ENCODE data around the gene PTPRN2. TPM values are rescaled to one million over a fixed set of nuclear protein-coding genes. Genes with fewer than 3 reads are reported as not detected.

PTPRN2 gene
- total and polyA plus RNA-seq, 4 experiments from 2014 or later, result 1.7 to 2.6 (median 1.9) TPM

DNA sequence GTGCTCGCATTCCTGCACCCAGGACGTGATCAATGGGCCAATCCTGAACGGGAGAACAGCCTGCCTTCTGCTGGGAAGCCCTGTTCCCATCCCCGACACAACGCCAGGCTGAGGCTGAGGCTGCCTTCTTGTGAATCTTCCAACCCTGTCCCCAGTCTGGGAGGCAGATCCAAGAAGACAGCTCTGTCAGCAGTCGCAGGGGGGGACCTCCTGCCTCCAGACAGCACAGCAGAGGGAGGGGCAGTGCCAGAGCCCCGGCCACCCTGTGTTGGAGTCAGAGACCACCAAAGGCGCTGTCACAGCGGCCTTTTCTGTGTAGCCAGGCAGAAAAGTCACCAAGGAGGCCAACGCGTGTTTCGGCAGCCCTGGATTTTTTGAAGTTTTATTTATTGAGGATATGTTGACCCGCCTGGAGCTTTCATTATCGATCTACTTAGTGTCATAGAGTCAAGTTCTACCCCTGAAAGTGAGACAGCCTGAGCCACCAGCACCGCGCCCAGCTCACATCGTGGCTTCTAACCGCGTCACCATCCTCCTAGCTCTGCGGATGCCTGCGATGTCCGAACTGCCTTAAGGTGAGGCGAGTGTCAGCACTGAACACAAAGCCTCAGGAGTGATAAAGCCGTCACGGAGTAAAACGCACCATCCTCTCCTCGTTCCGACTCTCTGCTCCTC, 86.1 kb downstream of the PTPRN2 start:
- H3K27me3 Mint-ChIP-seq, result peaks cover 7 to 11% of the 10 kb centered on the region in 2 donors
- H3K27ac Mint-ChIP-seq, result no peak overlapping the region

GRCh38 chr7:158500651-158501052, 87.0 kb downstream of the PTPRN2 start:
- no peak overlapping the region for H3K27ac ChIP-seq (ENCODE audit: low read depth, low read length)
- CTCF ChIA-PET (ENCODE audit: partially characterized antibody), result no interaction called here
- intact Hi-C loops (cut with micrococcal nuclease), result no loop called here
- no peaks in the 10 kb centered on the region for H3K9me3 ChIP-seq (ENCODE audit: control insufficient read depth in 1 of 2, low read length in 2 of 2)
- H3K4me3 ChIP-seq (ENCODE audit: low read length in 2 of 2), result no peak overlapping the region
- peaks cover 5% of the 10 kb centered on the region for H3K27me3 ChIP-seq (ENCODE audit: insufficient read depth, low read length)
- no peak overlapping the region for H3K4me3 Mint-ChIP-seq
- peaks cover 7 to 11% of the 10 kb centered on the region in 2 donors for H3K27me3 Mint-ChIP-seq
- no peaks in the 10 kb centered on the region for H3K36me3 Mint-ChIP-seq
- H3K4me1 ChIP-seq (ENCODE audit: insufficient read depth, low read length), result no peaks in the 10 kb centered on the region
- no peaks in the 10 kb centered on the region for H3K36me3 ChIP-seq (ENCODE audit: insufficient read depth, low read length)
- H3K9me3 Mint-ChIP-seq, result peaks cover 0 to 11% (median 4%) of the 10 kb centered on the region in 8 donors
- POLR2A ChIA-PET (ENCODE audit: partially characterized antibody), result no interaction called here
- DNase-seq, result no peak
- no peak overlapping the region for H3K27ac Mint-ChIP-seq
- H3K4me1 Mint-ChIP-seq, result peaks cover 0 to 1% (median under 1%) of the 10 kb centered on the region in 4 donors

More for the DNA sequence above, 86.1 kb downstream of the PTPRN2 start:
- no peaks in the 10 kb centered on the region for H3K36me3 Mint-ChIP-seq
- intact Hi-C loops (cut with micrococcal nuclease), result no loop called here
- peaks cover 0 to 17% (median 7%) of the 10 kb centered on the region in 8 donors for H3K9me3 Mint-ChIP-seq
- H3K4me1 Mint-ChIP-seq, result no peaks in the 10 kb centered on the region
- no peak overlapping the region for H3K4me3 ChIP-seq (ENCODE audit: low read length in 2 of 2)
- no peak overlapping the region for H3K4me3 Mint-ChIP-seq
- no peaks in the 10 kb centered on the region for H3K36me3 ChIP-seq (ENCODE audit: insufficient read depth, low read length)
- CTCF ChIA-PET (ENCODE audit: partially characterized antibody), result no interaction called here
- no peaks in the 10 kb centered on the region for H3K9me3 ChIP-seq (ENCODE audit: control insufficient read depth in 1 of 2, low read length in 2 of 2)
- no peak for DNase-seq
- H3K4me1 ChIP-seq (ENCODE audit: insufficient read depth, low read length), result no peaks in the 10 kb centered on the region
- POLR2A ChIA-PET (ENCODE audit: partially characterized antibody), result no interaction called here
- peaks cover 5% of the 10 kb centered on the region for H3K27me3 ChIP-seq (ENCODE audit: insufficient read depth, low read length)
- H3K27ac ChIP-seq (ENCODE audit: low read depth, low read length), result no peak overlapping the region

GRCh38 chr7:158499082-158499455, 88.6 kb downstream of the PTPRN2 start:
- H3K27me3 ChIP-seq (ENCODE audit: insufficient read depth, low read length), result peaks cover 5% of the 10 kb centered on the region
- ChIA-PET CTCF (ENCODE audit: partially characterized antibody) (no interaction called here), POLR2A (ENCODE audit: partially characterized antibody) (no interaction called here)
- no peak for DNase-seq
- intact Hi-C loops (cut with micrococcal nuclease), result no loop called here
- Mint-ChIP-seq H3K27ac (no peak overlapping the region), H3K9me3 (no peaks in the 10 kb centered on the region), H3K4me3 (no peak overlapping the region), H3K4me1 (peaks cover 0 to 5% (median under 1%) of the 10 kb centered on the region in 4 donors), H3K27me3 (peaks cover 3 to 6% of the 10 kb centered on the region in 2 donors), H3K36me3 (no peaks in the 10 kb centered on the region)
- no peak overlapping the region for H3K4me3 ChIP-seq (ENCODE audit: low read length in 2 of 2)
- no peaks in the 10 kb centered on the region for H3K9me3 ChIP-seq (ENCODE audit: control insufficient read depth in 1 of 2, low read length in 2 of 2)
- no peaks in the 10 kb centered on the region for H3K4me1 ChIP-seq (ENCODE audit: insufficient read depth, low read length)
- no peaks in the 10 kb centered on the region for H3K36me3 ChIP-seq (ENCODE audit: insufficient read depth, low read length)
- no peak overlapping the region for H3K27ac ChIP-seq (ENCODE audit: low read depth, low read length)

DNA sequence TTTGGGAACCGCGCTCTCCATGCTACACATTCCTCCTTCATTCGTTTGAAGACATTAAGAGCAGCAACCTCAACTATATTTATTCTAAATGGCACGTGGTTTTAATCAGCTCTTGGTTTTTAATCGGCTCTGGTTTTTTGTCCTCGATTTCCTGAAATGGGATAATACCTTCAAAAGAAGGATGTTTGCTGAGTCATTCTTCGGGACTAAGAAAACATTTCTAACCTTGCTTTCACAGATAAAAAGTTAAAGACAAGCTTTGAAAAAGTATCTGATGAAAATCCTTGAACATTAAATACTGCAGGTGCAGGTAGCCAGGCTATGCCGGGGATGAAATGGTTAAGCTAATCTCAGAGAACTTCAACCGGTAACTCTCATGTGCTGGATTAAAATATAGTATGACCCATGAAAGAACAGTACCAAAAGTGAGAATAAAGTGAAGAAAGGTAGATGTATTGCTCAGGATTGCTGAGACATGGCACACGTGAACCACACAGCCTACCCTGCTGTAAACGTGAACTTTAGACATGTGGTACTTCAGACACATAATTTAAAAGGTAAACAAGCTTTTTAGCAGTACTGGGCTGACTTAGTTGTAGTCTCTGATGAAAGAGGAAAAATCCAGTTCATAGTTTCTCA, 89.1 kb downstream of the PTPRN2 start:
- intact Hi-C loops (cut with micrococcal nuclease), result no loop called here
- Mint-ChIP-seq H3K9me3 (no peaks in the 10 kb centered on the region), H3K4me1 (peaks cover 0 to 5% (median under 1%) of the 10 kb centered on the region in 4 donors), H3K27ac (no peak overlapping the region), H3K4me3 (no peak overlapping the region), H3K27me3 (peaks cover 3 to 6% of the 10 kb centered on the region in 2 donors), H3K36me3 (no peaks in the 10 kb centered on the region)
- Histone ChIP-seq H3K36me3 (ENCODE audit: insufficient read depth, low read length) (no peaks in the 10 kb centered on the region), H3K4me1 (ENCODE audit: insufficient read depth, low read length) (no peaks in the 10 kb centered on the region), H3K27me3 (ENCODE audit: insufficient read depth, low read length) (peaks cover 5% of the 10 kb centered on the region), H3K4me3 (ENCODE audit: low read length in 2 of 2) (no peak overlapping the region), H3K27ac (ENCODE audit: low read depth, low read length) (no peak overlapping the region), H3K9me3 (ENCODE audit: control insufficient read depth in 1 of 2, low read length in 2 of 2) (no peaks in the 10 kb centered on the region)
- CTCF ChIA-PET (ENCODE audit: partially characterized antibody), result no interaction called here
- POLR2A ChIA-PET (ENCODE audit: partially characterized antibody), result no interaction called here
- no peak for DNase-seq

- no peak for DNase-seq
- Histone ChIP-seq H3K4me1 (ENCODE audit: insufficient read depth, low read length) (no peaks in the 10 kb centered on the region), H3K27me3 (ENCODE audit: insufficient read depth, low read length) (peaks cover 5% of the 10 kb centered on the region), H3K4me3 (ENCODE audit: low read length in 2 of 2) (no peak overlapping the region), H3K36me3 (ENCODE audit: insufficient read depth, low read length) (no peaks in the 10 kb centered on the region), H3K27ac (ENCODE audit: low read depth, low read length) (no peak overlapping the region), H3K9me3 (ENCODE audit: control insufficient read depth in 1 of 2, low read length in 2 of 2) (no peaks in the 10 kb centered on the region)
- H3K4me1 Mint-ChIP-seq, result peaks cover 0 to 5% (median under 1%) of the 10 kb centered on the region in 4 donors
- ChIA-PET POLR2A (ENCODE audit: partially characterized antibody) (no interaction called here), CTCF (ENCODE audit: partially characterized antibody) (interaction anchor here (0.8 kb wide), 1 partner anchor 479 kb away, joined by 3 read pairs; no protein-coding TSS in a partner anchor)
- H3K9me3 Mint-ChIP-seq, result no peaks in the 10 kb centered on the region
- H3K36me3 Mint-ChIP-seq, result no peaks in the 10 kb centered on the region
- intact Hi-C loops (cut with micrococcal nuclease), result no loop called here
- H3K27me3 Mint-ChIP-seq, result peaks cover 2% of the 10 kb centered on the region in 2 donors
- no peak overlapping the region for H3K27ac Mint-ChIP-seq
- no peak overlapping the region for H3K4me3 Mint-ChIP-seq
Observed at GRCh38 chr7:158497627-158498026, 90.0 kb downstream of the PTPRN2 start.

- H3K27ac Mint-ChIP-seq, result no peak overlapping the region
- no peak overlapping the region for H3K4me3 Mint-ChIP-seq
- Histone ChIP-seq H3K36me3 (ENCODE audit: insufficient read depth, low read length) (no peaks in the 10 kb centered on the region), H3K9me3 (ENCODE audit: control insufficient read depth in 1 of 2, low read length in 2 of 2) (no peaks in the 10 kb centered on the region), H3K27ac (ENCODE audit: low read depth, low read length) (no peak overlapping the region), H3K27me3 (ENCODE audit: insufficient read depth, low read length) (peaks cover 5% of the 10 kb centered on the region), H3K4me1 (ENCODE audit: insufficient read depth, low read length) (no peaks in the 10 kb centered on the region), H3K4me3 (ENCODE audit: low read length in 2 of 2) (no peak overlapping the region)
- CTCF ChIA-PET (ENCODE audit: partially characterized antibody), result no interaction called here
- POLR2A ChIA-PET (ENCODE audit: partially characterized antibody), result no interaction called here
- no peak for DNase-seq
- H3K4me1 Mint-ChIP-seq, result peaks cover 0 to 5% (median under 1%) of the 10 kb centered on the region in 4 donors
- intact Hi-C loops (cut with micrococcal nuclease), result no loop called here
- H3K36me3 Mint-ChIP-seq, result no peaks in the 10 kb centered on the region
- no peaks in the 10 kb centered on the region for H3K9me3 Mint-ChIP-seq
- H3K27me3 Mint-ChIP-seq, result peaks cover 2% of the 10 kb centered on the region in 2 donors
Observed at GRCh38 chr7:158495786-158496185, 91.8 kb downstream of the PTPRN2 start.

DNA sequence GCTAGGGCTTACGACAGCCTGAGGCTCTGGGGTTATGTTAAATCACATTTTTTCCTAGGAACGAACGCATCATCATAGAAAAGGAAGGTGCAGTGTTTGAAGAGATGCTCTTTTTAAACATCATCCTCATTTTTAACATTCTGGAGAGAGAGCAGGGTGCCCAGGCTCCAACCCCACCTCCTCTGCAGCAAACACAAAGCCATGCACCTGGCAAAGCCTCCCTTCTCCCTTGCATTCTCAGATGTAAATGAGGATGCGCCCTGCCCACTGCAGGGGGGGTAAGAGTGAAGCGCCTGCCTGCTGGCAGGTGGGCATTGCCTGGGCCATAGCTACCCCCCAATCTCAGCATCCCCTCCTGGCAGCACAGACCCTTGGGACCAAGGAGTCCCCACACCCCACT, 92.4 kb downstream of the PTPRN2 start:
- ChIA-PET POLR2A (ENCODE audit: partially characterized antibody) (no interaction called here), CTCF (ENCODE audit: partially characterized antibody) (no interaction called here)
- no peak overlapping the region for H3K27ac Mint-ChIP-seq
- peaks cover 2% of the 10 kb centered on the region in 2 donors for H3K27me3 Mint-ChIP-seq
- H3K27ac ChIP-seq (ENCODE audit: low read depth, low read length), result no peak overlapping the region
- no peaks in the 10 kb centered on the region for H3K9me3 Mint-ChIP-seq
- H3K4me3 Mint-ChIP-seq, result no peak overlapping the region
- no peaks in the 10 kb centered on the region for H3K9me3 ChIP-seq (ENCODE audit: control insufficient read depth in 1 of 2, low read length in 2 of 2)
- peaks cover 5% of the 10 kb centered on the region for H3K27me3 ChIP-seq (ENCODE audit: insufficient read depth, low read length)
- intact Hi-C loops (cut with micrococcal nuclease), result no loop called here
- H3K4me3 ChIP-seq (ENCODE audit: low read length in 2 of 2), result no peak overlapping the region
- no peaks in the 10 kb centered on the region for H3K36me3 ChIP-seq (ENCODE audit: insufficient read depth, low read length)
- no peaks in the 10 kb centered on the region for H3K36me3 Mint-ChIP-seq
- no peaks in the 10 kb centered on the region for H3K4me1 ChIP-seq (ENCODE audit: insufficient read depth, low read length)
- H3K4me1 Mint-ChIP-seq, result peaks cover 0 to 5% (median under 1%) of the 10 kb centered on the region in 4 donors
- DNase-seq, result no peak

All from CD4-positive, alpha-beta memory T cell (primary cell).